Caco-2 (cell line): ENCODE measurements around the gene KIF26B. TPM values are rescaled to one million over a fixed set of nuclear protein-coding genes. Genes with fewer than 3 reads are reported as not detected.

Source experiments
- BruUV-seq: library from RNA; stranded (reverse); fragments of 400-500 nt; replicated peaks from 2 replicates; lab custom pipeline; 2021; lab: Mats Ljungman, UMichigan
- CTCF ChIA-PET: fragments of 300-600 bp; sonication (Branson Sonifier 250); formaldehyde crosslinking; loops from one replicate; lab custom pipeline; 2022; ENCODE audit warnings: antibody characterized with exemption; lab: Charles Lee
- POLR2A ChIA-PET: fragments of 300-600 bp; sonication (Branson Sonifier 250); formaldehyde crosslinking; loops from one replicate; lab custom pipeline; 2022; ENCODE audit warnings: antibody characterized with exemption; lab: Charles Lee
- DNase-seq, 2 experiments: peaks; one replicate each; pipeline versions ENCODE4 v3.0.0 to v3.0.0-alpha.2; 2020 to 2022
- H3K27me3 ChIP-seq: replicated peaks from 2 replicates; pipeline ENCODE4 v1.6.0; 2011; ENCODE audit warnings: low read length; ENCODE audit not compliant: control insufficient read depth, insufficient read depth
- H3K36me3 ChIP-seq: 2 replicates; pipeline ENCODE4 v1.5.1; 2011; ENCODE audit warnings: low read length; ENCODE audit not compliant: control insufficient read depth, insufficient read depth
- H3K4me1 ChIP-seq: fragments of 250-450 bp; sonication (Bioruptor Pico); 2 replicates; pipeline ENCODE4 v1.5.1; 2020; ENCODE audit warnings: mild to moderate bottlenecking
- H3K4me3 ChIP-seq: 2 replicates; pipeline ENCODE4 v1.5.1; 2011; ENCODE audit warnings: low read depth, mild to moderate bottlenecking, control low read depth, low read length
- H3K9me3 ChIP-seq: fragments of 250-450 bp; sonication (Bioruptor Pico); 2 replicates; pipeline ENCODE4 v1.5.1; 2020; ENCODE audit warnings: mild to moderate bottlenecking, moderate library complexity
- H3K27ac Mint-ChIP-seq: one replicate; pipeline ENCODE4 v1.8.0; 2022; ENCODE audit warnings: mixed read lengths; ENCODE audit not compliant: unreplicated experiment
- H3K27me3 Mint-ChIP-seq: one replicate; pipeline ENCODE4 v1.8.0; 2022; ENCODE audit warnings: mixed read lengths; ENCODE audit not compliant: insufficient read depth, unreplicated experiment
- H3K36me3 Mint-ChIP-seq: one replicate; pipeline ENCODE4 v1.8.0; 2022; ENCODE audit warnings: mild to moderate bottlenecking, mixed read lengths; ENCODE audit not compliant: insufficient read depth, unreplicated experiment
- H3K4me1 Mint-ChIP-seq: one replicate; pipeline ENCODE4 v1.8.0; 2022; ENCODE audit warnings: low read depth, mixed read lengths; ENCODE audit not compliant: unreplicated experiment
- H3K4me3 Mint-ChIP-seq: one replicate; pipeline ENCODE4 v1.8.0; 2022; ENCODE audit warnings: mild to moderate bottlenecking, moderate library complexity, mixed read lengths; ENCODE audit not compliant: unreplicated experiment
- H3K9me3 Mint-ChIP-seq: one replicate; pipeline ENCODE4 v1.8.0; 2022; ENCODE audit warnings: mixed read lengths; ENCODE audit not compliant: unreplicated experiment
- CTCF ChIP-seq, 2 experiments: fragments of 200-600 bp in 1 of 2; IDR thresholded peaks; 1 replicate in 1 of 2; 2 replicates in 1 of 2; pipeline versions ENCODE4 v1.5.1 to v1.8.0; 2011 to 2022; ENCODE audit warnings: antibody characterized with exemption in 1 of 2, control low read depth in 1 of 2, inconsistent platforms in 1 of 2, low read depth in 1 of 2, low read length in 1 of 2, mild to moderate bottlenecking in 1 of 2, moderate library complexity in 1 of 2; ENCODE audit not compliant: insufficient read depth in 1 of 2, severe bottlenecking in 1 of 2, unreplicated experiment in 1 of 2
- intact Hi-C: fragments of 100-400 bp; cut with micrococcal nuclease; formaldehyde crosslinking; loops from one replicate; pipeline ENCODE4 v1.10.0; 2022; ENCODE audit not compliant: unreplicated experiment
- total RNA-seq: library from RNA; stranded (reverse); gene quantifications from 2 replicates; pipeline ENCODE4 v1.2.3, GENCODE V29; 2022

KIF26B gene
- total RNA-seq, 1 experiment from 2014 or later: 4.9 TPM

GRCh38 chr1:245542365-245542764 lies 387.6 kb downstream of the KIF26B start:
- no peak for TF ChIP-seq CTCF (IDR thresholded peaks at IDR 0.05; ENCODE audit: insufficient read depth in 1 of 2, low read depth in 1 of 2, low read length in 1 of 2, severe bottlenecking in 1 of 2, unreplicated experiment in 1 of 2)
- H3K27me3 Mint-ChIP-seq: no peaks in the 10 kb centered on the region
- no peaks in the 10 kb centered on the region for H3K36me3 ChIP-seq
- CTCF ChIA-PET: no interaction called here
- no peak overlapping the region for H3K4me3 ChIP-seq
- no peaks in the 10 kb centered on the region for H3K4me1 Mint-ChIP-seq
- no peak overlapping the region for H3K4me3 Mint-ChIP-seq
- H3K27ac Mint-ChIP-seq: no peak overlapping the region
- no peaks in the 10 kb centered on the region for H3K36me3 Mint-ChIP-seq
- no peak for DNase-seq
- H3K27me3 ChIP-seq: no peaks in the 10 kb centered on the region
- intact Hi-C loops: no loop called here
- no TSS peak for BruUV-seq
- POLR2A ChIA-PET: no interaction called here
- H3K4me1 ChIP-seq: no peaks in the 10 kb centered on the region
- no peaks in the 10 kb centered on the region for H3K9me3 ChIP-seq
- peaks cover 1% of the 10 kb centered on the region for H3K9me3 Mint-ChIP-seq

- no peak for DNase-seq
- intact Hi-C loops: no loop called here
- H3K27me3 Mint-ChIP-seq: no peaks in the 10 kb centered on the region
- ChIA-PET POLR2A (no interaction called here), CTCF (no interaction called here)
- H3K4me1 Mint-ChIP-seq: no peaks in the 10 kb centered on the region
- no peaks in the 10 kb centered on the region for H3K9me3 ChIP-seq
- H3K27ac Mint-ChIP-seq: no peak overlapping the region
- H3K4me1 ChIP-seq: no peaks in the 10 kb centered on the region
- no TSS peak for BruUV-seq
- TF ChIP-seq CTCF (IDR thresholded peaks at IDR 0.05; ENCODE audit: insufficient read depth in 1 of 2, low read depth in 1 of 2, low read length in 1 of 2, severe bottlenecking in 1 of 2, unreplicated experiment in 1 of 2): no peak
- no peaks in the 10 kb centered on the region for H3K27me3 ChIP-seq
- H3K4me3 Mint-ChIP-seq: no peak overlapping the region
- no peaks in the 10 kb centered on the region for H3K36me3 ChIP-seq
- no peak overlapping the region for H3K4me3 ChIP-seq
- no peaks in the 10 kb centered on the region for H3K9me3 Mint-ChIP-seq
- H3K36me3 Mint-ChIP-seq: no peaks in the 10 kb centered on the region
These were observed 389.5 kb downstream of the KIF26B start for GRCh38 chr1:245544236-245544635.

GRCh38 chr1:245546875-245547274 lies 392.1 kb downstream of the KIF26B start:
- ChIA-PET CTCF (no interaction called here), POLR2A (no interaction called here)
- no peak overlapping the region for H3K27ac Mint-ChIP-seq
- H3K4me3 Mint-ChIP-seq: no peak overlapping the region
- Histone ChIP-seq H3K4me1 (no peaks in the 10 kb centered on the region), H3K4me3 (no peak overlapping the region), H3K9me3 (no peaks in the 10 kb centered on the region), H3K36me3 (no peaks in the 10 kb centered on the region), H3K27me3 (no peaks in the 10 kb centered on the region)
- BruUV-seq: no TSS peak
- no peaks in the 10 kb centered on the region for H3K27me3 Mint-ChIP-seq
- intact Hi-C loops: no loop called here
- no peak for DNase-seq
- peaks cover 5% of the 10 kb centered on the region for H3K9me3 Mint-ChIP-seq
- H3K4me1 Mint-ChIP-seq: no peaks in the 10 kb centered on the region
- no peak for TF ChIP-seq CTCF (IDR thresholded peaks at IDR 0.05; ENCODE audit: insufficient read depth in 1 of 2, low read depth in 1 of 2, low read length in 1 of 2, severe bottlenecking in 1 of 2, unreplicated experiment in 1 of 2)
- H3K36me3 Mint-ChIP-seq: no peaks in the 10 kb centered on the region
